Measurements from ENCODE around the gene CMTM1.
"Not testable (repeated sequence)": the region's sequence is repeated elsewhere in the genome, so short reads cannot be mapped to it uniquely, and the experiment has no call there.

CMTM1 gene

DNA sequence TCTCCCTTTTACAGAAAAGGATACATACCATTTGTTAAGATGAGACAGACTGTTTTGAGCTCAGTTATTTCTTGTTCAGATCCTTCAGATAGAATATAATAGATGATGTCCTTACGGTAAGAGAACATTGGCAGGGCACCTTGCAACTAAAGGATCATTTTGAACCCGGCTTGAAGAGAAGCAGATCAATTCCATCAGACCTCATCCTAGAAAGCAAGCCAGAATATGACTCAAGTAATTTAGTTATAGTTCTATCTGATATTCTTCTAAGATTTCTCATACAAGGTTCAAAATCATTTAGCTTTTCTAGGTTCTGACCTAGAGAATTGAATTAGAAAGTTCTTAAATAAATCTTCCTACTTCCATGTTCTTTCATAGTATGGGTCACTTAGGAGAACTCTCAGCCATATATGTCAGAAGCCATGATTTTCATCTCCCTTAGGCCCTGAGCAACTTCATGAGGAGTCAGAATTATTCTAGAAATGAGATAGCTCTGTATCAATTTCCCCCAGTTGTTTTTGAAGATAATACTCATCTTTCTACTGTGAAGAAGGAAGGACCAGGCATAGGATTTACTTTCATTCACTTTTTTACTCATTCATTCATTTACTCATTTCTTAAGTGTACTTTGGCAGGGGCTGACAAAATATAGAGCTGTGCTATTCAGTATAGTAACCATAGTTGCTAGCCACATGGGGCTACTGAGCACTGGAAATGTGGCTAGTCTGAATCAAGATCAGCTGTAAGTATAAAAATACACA lies 2.5 kb upstream of the CMTM1 start:
- no peak for DNase-seq

DNA sequence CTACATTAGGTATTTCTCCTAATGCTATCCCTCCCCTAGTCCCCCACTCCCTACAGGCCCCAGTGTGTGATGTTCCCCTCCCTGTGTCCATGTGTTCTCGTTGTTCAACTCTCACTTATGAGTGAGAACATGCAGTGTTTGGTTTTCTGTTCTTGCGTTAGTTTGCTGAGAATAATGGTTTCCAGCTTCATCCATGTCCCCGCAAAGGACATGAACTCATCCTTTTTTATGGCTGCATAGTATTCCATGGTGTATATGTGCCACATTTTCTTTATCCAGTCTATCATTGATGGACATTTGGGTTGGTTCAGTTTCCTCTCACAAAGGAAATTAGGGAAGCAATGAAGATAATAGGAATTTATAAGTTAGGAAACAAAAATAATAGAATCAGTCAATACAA lies 1.0 kb downstream of the CMTM1 start:
- DNase-seq = not testable (repeated sequence)

DNA sequence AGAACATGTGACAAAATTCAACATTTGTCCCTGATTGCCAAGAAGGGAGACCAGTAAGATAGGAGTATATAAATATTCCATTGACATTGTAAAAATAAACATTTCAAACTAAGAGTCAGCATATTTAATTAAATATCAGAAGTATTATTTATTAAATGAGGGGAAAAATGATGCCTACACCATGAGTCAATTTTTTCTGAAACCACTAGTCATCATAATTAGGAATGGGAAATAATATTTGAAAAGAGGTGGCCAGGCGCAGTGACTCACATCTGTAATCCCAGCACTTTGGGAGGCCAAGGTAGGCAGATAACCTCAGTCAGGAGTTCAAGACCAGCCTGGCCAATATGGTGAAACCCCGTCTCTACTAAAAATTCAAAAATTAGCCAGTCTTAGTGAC lies 2.1 kb downstream of the CMTM1 start:
- no peak for DNase-seq

DNA sequence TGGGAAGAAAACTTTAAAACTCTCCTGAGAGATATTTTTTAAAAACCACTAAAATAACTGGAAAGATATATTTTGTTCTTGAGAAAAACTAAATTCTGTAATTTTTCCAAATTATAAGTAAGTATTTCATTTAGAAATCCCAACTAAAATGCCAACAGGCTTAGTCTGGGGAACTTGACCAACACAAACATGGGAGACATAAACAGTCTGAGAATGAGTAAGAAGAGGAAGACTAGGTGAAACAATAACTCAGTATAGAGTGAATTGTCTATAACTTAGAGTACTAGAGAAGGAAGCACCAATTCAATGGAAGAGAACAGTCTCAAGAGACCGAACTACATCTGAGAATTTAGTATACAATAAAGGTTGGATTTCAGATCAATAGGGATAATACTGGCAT lies 2.9 kb downstream of the CMTM1 start:
- DNase-seq = no peak

DNA sequence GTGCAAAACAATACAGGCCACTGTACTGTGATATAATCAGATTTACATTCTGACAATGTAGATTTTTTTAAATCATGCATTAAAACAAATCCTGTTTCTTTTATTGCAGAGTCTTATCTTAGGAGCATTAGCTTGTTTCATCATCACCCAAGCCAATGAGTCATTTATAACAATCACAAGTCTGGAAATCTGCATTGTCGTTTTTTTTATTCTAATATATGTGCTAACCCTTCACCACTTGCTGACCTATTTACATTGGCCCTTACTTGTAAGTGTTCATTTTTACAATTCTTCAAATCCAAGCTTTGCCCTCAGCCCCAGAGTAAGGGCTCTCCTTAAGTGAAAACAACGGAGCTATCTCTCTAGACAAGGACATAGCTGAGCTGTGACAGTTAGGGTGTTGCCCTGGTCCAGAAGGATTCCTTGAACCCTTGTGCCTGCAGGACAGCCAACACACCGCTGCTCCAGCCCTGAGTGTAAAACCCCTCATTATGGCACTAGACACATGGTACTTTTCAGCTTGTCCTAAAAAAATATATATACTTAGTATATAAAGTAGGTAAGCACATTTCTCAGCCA lies 3.7 kb downstream of the CMTM1 start:
- DNase-seq = no peak

DNA sequence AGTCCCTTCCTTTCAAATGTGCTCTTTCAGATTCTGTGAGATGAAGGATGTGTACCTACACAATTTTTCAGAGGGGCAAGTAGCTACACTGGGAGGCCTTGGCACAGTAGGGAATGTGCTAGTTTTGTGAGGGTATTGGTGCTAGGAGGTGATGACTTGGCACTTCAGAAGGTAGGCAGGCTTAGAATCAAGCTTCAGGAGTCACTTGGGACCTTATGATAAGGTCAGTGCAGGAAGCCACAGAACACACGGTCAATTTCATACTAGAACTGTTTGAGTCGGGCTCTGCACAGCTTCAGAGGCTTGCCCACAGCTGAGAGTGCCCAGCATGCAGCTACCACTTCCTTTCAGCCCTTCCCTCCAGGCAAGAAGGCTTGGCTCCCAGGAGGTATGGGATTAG lies 6.1 kb downstream of the CMTM1 start:
- no peak for DNase-seq

DNA sequence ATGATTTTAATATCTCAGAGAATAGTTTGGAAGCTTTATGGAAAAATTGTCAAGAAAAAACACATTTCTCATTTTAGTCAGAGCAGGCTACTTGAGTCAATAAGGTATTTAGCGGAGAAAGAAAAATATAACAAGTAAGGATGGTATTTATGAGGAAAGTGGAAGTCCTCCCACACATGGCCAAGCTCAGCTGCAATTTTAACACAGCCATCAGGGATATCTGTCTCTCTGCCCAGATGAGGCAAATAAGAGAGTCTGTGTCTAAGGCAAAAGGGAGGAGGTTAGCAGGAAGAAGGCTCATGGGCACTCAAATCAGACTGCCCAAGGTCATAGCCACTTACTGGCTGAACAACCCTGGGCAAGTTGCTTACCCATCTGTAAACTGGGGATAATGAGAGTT lies 7.8 kb downstream of the CMTM1 start:
- no peak for DNase-seq

DNA sequence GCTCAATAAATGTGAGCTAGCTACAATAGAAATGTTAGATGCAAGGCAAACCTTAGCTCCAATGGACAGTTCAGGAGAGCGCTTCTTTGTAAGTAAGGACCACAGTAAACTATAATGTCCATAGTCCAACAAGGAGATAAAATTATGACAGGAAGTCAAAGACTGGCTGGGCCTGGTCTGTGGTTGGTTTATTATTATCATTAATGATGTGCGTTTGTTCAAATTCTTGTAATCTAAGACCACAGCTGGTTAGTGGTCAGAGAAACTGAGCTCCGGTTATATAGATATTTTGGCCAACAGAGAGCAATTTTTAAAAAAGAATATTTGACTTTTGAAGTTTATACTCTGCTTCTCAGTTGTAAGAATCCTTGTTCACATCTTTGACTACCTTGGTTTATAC lies 8.3 kb downstream of the CMTM1 start:
- DNase-seq = no peak

DNA sequence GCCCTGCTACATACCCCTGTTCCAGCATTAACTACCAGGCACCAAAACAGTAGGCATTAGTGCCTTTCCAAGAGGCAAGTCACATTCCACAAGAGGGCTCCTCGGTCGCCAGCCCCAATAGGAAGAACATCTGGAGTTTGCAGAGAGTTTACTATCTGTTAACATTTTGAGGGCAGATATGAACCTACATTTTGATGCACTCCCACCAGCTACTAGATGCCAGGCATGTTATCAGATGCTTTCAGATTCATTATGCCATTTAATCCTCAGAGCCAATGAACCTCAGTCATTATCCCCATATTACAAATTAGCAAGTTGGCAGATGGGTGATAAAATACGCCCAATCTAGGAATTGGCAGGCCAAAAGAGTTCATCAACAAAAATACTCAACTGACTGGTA lies 8.8 kb downstream of the CMTM1 start:
- no peak for DNase-seq

DNA sequence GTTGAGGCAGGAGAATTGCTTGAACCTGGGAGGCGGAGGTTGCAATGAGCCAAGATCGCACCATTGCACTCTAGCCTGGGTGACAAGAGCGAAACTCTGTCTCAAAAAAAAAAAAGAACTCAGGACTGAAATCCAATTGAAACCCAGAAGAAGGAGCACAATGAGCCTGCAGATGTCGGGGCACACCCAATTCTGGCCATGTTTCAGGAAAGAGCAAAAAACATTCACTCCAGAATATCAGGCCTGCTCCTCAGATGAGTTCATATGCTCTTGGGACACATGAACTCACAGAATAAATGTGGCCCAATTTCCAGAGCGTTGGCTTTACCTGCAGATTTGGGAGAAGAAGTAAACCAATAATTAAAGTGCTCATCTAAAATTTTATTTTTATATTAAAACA lies 10.1 kb downstream of the CMTM1 start:
- DNase-seq = no peak

DNA sequence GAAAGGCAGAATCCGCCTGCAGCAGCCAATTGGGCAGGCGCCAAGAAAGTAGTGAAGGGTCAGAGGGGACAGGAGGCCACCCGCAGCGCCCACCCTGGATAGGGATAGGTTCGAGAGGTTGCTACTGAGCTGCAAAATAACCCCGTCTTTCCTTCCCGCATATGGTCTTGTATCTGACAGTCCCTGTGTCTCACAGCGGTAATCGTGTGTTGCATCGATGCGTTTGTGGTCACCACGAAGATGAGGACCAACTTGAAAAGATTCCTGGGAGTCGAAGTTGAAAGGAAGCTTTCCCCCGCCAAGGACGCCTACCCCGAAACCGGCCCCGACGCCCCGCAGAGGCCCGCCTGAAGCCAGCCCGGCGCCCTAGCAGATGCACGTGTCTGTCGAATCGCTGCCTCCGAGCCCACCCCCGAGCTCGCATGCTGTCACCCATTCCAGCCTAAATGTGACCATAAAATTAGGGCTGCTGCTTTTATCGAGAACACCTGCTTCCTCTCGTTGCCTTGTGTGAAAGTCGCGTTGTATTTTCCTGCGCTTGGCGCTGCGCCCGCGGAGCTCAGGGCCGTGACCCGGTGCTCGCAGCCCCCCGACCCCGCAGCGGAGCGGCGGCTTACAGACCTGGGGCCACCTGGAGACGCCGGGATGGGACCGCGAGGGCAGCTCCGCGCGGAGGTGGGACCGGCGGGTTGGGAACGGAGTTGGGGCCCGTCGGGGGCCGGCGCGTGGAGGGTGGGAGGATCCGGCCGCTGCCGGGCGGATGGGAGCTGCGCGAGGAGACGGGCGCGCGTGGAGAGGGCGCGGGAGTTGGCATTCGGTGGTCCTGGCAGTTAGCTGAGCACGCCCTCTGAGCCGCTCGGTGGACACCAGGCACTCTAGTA lies 12.7 kb downstream of the CMTM1 start, which contains the start of gene CMTM2:
TSS of gene CMTM2 (plus strand) at position 813 of the 881 bp plus-strand sequence. CDS start 145 bp downstream, outside the sequence.
- DNase-seq = no peak

DNA sequence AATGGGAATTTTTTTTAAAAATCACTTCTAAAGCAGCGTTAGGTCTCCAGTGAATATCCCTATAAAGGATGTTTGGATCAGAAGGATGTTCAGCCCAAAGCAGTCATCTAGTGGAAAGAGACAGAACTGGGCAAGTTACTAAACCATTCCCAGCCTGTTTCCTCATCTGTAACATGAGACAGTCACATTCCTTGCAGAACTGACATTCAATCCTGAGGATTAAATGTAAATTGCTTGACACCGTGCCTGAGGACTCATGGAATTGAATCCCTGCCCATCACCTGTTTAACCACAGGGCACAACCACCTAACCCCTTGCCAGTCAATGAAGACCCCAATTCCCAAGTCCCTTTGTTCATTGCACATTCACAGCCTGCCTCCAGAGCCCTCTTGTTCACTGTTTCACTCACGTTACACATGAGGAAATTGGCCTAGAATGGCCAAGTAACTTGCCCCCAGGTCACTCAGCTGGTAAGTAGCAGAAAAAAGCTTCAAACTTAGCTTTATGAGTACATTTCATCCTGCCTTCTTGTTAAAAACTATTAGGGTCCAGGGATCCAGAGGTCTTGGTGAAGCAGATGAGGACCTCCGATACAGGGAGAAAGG lies 14.5 kb downstream of the CMTM1 start:
- no peak for DNase-seq

DNA sequence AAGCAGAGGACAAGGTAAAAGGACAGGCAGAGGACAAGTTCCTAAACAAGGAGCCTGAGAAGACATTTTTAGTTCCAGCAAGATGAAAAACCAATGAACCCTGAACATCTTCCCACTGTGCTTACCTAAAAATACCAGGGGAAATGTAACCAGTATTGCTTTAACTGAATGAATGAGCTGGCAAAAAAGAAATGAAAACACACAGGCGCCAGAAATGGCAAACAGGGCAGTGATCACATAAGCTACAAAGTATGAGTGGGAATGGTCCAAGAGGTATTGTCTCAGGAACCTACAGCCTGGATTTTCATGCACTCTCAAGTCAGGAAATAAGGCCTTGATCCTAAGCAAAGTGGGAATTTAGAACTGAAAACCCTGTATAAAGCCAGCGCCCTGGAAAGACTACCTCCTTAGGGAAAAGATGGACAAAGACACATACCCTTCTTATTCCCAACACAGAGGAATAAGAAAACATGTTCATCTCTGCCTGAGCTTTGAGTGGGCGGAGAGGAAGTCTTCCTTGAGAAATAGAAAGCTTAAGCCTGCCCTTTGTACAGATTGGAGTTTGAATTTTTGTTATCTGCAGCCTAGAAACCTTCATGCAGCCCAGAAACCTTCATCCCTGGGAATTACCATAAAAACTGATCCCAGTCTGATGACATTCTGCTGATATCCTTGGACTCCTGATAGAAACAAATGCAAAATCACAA lies 15.2 kb downstream of the CMTM1 start:
- DNase-seq = no peak

DNA sequence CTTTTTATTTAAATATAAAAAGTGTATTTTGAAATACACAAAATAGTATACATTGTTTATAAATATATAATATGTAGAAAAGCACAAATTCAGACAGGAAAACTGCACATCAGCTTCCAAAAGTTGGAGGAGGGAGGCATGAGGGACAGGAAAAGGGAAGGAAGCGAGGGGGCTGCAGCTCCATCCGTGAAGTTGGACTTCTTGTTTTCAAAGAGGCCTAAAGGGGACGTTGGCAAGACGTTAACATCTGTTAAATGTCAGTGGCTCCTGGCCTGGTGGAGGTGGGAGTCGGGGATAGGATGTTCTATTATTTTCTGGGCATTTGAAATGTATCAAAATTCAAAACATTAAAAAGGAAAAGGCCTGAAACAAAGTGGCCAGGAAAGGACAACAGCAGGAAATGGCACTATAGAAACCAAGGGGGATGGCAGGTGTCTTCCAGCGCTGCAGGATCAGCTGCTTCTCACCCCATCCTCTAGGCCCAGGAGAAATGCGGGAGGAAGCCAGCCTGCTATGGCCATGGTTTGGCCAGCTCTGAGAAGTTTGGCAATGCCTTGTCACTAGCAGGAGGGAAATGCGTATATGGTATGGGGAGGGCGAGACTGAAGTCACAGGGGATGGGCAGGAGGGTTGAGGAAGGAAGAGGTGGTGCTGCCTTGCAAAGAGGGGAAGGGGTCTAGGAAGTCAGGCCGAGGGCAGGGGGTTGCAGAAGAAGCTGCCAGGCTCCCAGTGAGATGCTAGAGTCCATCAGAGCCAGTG lies 19.4 kb downstream of the CMTM1 start:
- DNase-seq = no peak

DNA sequence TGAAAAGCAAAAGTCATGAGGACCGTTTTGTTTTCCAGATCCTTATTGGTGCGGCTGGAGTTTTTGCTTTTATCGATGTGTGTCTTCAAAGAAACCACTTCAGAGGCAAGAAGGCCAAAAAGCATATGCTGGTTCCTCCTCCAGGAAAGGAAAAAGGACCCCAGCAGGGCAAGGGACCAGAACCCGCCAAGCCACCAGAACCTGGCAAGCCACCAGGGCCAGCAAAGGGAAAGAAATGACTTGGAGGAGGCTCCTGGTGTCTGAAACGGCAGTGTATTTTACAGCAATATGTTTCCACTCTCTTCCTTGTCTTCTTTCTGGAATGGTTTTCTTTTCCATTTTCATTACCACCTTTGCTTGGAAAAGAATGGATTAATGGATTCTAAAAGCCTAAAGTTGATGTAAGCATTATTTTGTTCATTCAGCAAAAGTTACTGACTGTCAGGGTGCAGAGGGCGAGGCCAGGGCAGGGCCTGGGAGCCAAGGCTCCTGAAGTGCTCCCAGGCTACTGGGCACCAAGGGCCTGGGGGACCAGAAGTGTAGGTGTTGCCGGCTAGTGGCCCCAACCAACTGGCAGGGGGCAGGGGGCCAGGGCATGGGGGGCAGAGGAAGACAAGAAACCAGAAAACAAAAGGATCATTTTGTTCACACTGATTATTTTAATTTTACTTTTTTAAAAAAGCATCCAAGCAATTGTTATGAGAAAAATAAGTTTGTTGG lies 21.8 kb downstream of the CMTM1 start:
- DNase-seq = no peak

DNA sequence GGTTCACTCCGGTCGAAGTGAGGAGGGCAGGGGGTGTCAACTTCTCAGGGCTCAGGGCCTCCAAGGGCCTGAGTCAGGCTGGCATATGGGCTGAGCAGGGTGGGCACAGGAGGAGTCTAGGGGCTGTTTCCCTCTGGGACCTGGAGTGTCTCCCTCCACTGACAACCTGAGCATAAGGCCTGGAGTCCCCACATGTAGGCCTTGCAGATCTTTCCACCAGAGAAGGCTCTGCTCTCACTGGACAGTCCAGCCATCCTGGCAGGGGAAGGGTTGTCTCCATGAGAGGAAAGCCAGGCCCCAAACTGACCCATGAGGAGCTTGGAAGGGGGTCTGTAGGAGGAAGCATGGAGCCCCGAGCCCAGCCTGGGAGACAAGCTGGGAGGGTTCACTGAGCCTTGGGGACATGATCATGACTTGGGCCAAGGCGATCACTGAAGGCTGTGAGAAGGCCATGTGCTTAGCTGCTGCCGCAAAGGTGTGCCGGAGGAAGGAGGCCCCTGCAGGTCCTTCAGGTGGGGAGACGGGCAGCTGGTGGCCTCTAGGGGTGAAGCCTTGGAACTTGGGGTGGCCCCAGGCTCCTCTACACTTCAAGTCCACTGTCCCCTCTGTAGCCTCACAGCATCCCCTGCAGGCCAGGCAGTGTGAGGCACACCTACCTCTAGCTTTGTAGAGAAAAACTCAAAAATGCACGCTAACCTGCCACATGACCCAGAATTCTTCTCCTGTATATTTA lies 22.9 kb downstream of the CMTM1 start:
- peak; percentile 80 for DNase-seq

DNA sequence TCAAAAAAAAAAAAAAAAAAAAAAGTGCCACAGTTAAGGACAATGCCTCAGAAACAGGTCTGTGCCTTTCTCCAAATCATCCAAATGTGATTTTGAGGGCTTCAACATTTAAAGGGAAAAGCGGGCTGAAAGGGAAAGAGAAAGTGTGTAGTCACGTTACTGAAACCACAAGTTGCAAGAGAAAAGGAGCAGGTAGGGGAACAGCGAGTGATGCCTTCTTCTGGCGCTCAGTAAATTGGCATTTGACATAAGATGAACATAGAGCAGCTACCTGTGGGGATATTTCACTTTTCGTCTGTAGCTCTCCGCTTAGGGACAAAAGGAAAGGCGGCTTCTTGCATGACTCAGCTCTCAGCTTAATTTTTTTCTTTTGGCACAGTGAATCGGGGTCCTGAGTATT lies 24.1 kb downstream of the CMTM1 start:
- DNase-seq = no peak

DNA sequence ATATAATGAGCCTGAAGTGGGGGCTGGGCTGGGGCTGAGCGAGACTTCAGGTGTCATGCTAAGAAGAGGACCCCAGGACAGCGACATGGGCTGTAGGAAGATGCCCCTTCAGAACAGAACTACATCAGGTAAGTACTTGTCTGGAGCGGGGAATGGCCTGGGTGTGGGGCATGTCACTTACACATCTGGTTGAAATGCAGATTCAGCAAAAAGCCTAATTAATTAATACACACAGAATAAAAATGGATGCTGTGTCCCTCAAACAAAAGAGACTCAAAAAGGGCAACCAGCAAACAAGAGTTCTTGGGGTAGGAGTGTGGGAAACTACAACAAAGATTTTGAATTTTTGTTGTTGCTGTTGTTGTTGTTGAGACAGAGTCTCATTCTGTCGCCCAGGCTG lies 24.8 kb downstream of the CMTM1 start:
- no peak for DNase-seq

DNA sequence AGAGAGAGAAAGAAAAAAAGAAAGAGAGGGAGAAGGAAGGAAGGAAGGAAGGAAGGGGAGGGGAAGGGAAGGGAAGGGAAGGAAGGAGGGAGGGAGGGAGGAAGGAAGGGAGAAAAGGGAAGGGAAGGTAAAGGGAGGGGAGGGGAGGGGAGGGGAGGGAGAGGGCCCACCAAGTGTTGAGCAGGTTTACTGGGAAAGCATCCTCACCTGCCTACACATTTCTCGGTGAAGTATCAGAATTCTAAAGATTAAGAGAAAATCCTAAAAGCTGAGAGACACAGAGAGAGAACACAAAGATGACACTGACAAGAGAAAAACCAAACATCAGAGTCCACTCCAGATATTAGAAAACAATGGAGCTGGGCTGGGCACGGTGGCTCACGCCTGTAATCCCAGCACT lies 26.0 kb downstream of the CMTM1 start:
- DNase-seq = no peak

DNA sequence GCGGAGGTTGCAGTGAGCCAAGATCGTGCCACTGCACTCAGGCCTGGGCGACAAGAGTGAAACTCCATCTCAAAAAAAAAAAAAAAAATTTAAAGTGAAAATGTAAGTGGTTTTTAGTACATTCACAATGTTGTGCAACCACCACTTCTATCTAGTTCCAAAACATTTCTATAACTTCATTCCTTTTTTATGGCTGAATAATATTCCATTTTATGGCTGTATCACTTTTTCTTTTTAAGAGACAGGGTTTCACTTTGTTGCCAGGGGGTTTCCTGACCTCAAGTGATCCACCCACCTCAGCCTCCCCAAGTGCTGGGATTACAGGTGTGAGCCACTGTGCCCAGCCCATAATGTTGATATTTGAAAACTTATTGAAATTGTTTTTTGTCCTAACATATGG lies 26.6 kb downstream of the CMTM1 start:
- no peak for DNase-seq

DNA sequence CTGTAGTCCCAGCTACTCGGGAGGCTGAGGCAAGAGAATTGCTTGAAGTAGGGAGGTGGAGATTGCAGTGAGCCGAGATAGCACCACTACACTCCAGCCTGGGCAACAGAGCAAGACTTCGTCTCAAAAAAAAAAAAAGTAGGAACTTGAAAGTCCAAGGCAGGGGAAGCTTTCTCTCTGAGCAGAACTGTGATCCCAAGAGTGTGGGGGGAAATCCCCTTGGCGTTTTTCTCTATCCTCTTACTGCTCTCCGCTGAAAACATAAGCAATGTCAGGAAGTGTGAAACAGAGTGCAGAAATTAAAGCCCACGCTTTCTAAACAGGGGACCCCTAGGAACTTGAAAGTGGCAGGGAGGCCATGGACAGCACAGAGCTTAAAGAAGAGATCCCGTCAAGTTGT lies 28.5 kb downstream of the CMTM1 start:
- DNase-seq = no peak

Measured in CD4-positive, alpha-beta T cell treated with Interferon gamma for 1 hour (primary cell).